Measurements from ENCODE around the gene TDRD7. TPM values are rescaled to one million over a fixed set of nuclear protein-coding genes. Genes with fewer than 3 reads are reported as not detected.

Gene TDRD7
- polyA plus RNA-seq, 1 donor (not counting 4 experiments of a cell fraction or from before 2014, with no cell fraction given) = 10.5 TPM

- H3K4me2 ChIP-seq (ENCODE audit: control insufficient read depth, extremely low read depth, insufficient read depth, low read depth, low read length) = no peak overlapping the region
- TF ChIP-seq, protein P1, sequence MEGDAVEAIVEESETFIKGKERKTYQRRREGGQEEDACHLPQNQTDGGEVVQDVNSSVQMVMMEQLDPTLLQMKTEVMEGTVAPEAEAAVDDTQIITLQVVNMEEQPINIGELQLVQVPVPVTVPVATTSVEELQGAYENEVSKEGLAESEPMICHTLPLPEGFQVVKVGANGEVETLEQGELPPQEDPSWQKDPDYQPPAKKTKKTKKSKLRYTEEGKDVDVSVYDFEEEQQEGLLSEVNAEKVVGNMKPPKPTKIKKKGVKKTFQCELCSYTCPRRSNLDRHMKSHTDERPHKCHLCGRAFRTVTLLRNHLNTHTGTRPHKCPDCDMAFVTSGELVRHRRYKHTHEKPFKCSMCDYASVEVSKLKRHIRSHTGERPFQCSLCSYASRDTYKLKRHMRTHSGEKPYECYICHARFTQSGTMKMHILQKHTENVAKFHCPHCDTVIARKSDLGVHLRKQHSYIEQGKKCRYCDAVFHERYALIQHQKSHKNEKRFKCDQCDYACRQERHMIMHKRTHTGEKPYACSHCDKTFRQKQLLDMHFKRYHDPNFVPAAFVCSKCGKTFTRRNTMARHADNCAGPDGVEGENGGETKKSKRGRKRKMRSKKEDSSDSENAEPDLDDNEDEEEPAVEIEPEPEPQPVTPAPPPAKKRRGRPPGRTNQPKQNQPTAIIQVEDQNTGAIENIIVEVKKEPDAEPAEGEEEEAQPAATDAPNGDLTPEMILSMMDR (optimal IDR thresholded peaks at IDR 0.05 in 1 of 3, IDR thresholded peaks at IDR 0.05 in 1 of 3, conservative IDR thresholded peaks at IDR 0.05 in 1 of 3; ENCODE audit: extremely low read depth in 1 of 3, insufficient read depth in 2 of 3, low read length in 3 of 3) = no peak
- no peak for TF ChIP-seq EZH2 (IDR thresholded peaks at IDR 0.05; ENCODE audit: low read length)
- H3K27me3 ChIP-seq (ENCODE audit: control insufficient read depth, extremely low read depth, insufficient read depth, low read length) = no peaks in the 10 kb centered on the region
- no peaks in the 10 kb centered on the region for H3K79me2 ChIP-seq (ENCODE audit: control insufficient read depth, insufficient read depth, low read length)
- H3K4me3 ChIP-seq (ENCODE audit: control insufficient read depth in 2 of 3, extremely low read depth in 1 of 3, insufficient read depth in 2 of 3, low read depth in 1 of 3, low read length in 3 of 3) = no peak overlapping the region
- H3K9me3 ChIP-seq (ENCODE audit: control insufficient read depth, low read depth, low read length) = no peaks in the 10 kb centered on the region
- no peaks in the 10 kb centered on the region for H3K36me3 ChIP-seq (ENCODE audit: control insufficient read depth in 2 of 2, extremely low read depth in 1 of 2, insufficient read depth in 2 of 2, low read length in 2 of 2)
- no peak for FAIRE-seq
- peaks cover 3% of the 10 kb centered on the region for H3K4me1 ChIP-seq (ENCODE audit: control insufficient read depth, extremely low read depth, insufficient read depth, low read length)
- no peak overlapping the region for H3K27ac ChIP-seq (ENCODE audit: control insufficient read depth, insufficient read depth, low read length)
- dilution Hi-C loops (cut with MboI; ENCODE audit: extremely low pct_ligation_motif_present, low sequenced_read_pairs) = no loop called here
- no peaks in the 10 kb centered on the region for H3K9me1 ChIP-seq (ENCODE audit: control insufficient read depth, extremely low read depth, insufficient read depth, low read length)
- no peak for DNase-seq (ENCODE audit: low read depth, low spot score)
- H4K20me1 ChIP-seq (ENCODE audit: control insufficient read depth, extremely low read depth, insufficient read depth, low read length) = no peaks in the 10 kb centered on the region
- no peak overlapping the region for H2AFZ ChIP-seq (ENCODE audit: control insufficient read depth, low read length)
- no peak overlapping the region for H3K9ac ChIP-seq (ENCODE audit: control insufficient read depth, extremely low read depth, insufficient read depth, low read length)
These were observed 48.1 kb upstream of the TDRD7 start for GRCh38 chr9:97363661-97364299.

DNA sequence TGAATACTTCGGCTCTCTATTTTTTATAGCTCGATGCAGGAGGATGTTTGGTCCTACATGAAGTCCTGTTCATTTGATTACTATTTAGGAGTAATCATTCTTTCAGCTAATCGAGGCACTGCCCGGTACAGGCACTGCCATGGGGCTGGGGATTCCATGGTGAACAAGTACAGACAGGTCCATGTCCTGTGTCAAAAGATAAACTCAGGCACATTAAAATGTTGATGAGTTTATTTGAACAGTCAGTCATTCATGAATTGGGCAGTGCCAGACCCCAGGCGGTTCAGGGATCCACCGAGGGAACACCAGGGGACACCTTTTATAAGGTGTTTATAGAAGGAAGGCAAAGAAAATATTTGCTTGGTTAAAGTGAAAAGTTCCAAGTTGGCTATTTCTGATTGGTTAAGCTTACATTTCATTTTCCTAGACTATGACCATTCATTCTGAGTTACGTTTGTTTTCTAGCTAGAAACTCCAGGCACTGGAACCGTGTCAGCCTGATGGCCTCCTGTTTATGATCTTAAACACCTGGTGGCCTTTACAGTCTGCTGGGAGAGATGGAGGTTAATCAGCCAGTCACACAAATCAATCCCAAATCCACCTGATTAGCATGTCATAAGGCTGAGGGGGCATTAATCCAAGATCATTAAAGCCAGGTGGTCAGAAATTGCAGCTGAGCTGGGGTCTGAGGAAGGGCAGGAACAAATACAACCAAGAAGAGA is 47.0 kb upstream of the TDRD7 start:
- Histone ChIP-seq H3K9ac (ENCODE audit: control insufficient read depth, extremely low read depth, insufficient read depth, low read length) (no peak overlapping the region), H3K36me3 (ENCODE audit: control insufficient read depth in 2 of 2, extremely low read depth in 1 of 2, insufficient read depth in 2 of 2, low read length in 2 of 2) (no peaks in the 10 kb centered on the region), H3K79me2 (ENCODE audit: control insufficient read depth, insufficient read depth, low read length) (no peaks in the 10 kb centered on the region), H3K4me2 (ENCODE audit: control insufficient read depth, extremely low read depth, insufficient read depth, low read depth, low read length) (no peak overlapping the region), H3K4me1 (ENCODE audit: control insufficient read depth, extremely low read depth, insufficient read depth, low read length) (peaks cover 3% of the 10 kb centered on the region), H3K9me1 (ENCODE audit: control insufficient read depth, extremely low read depth, insufficient read depth, low read length) (no peaks in the 10 kb centered on the region), H3K27me3 (ENCODE audit: control insufficient read depth, extremely low read depth, insufficient read depth, low read length) (no peaks in the 10 kb centered on the region), H2AFZ (ENCODE audit: control insufficient read depth, low read length) (no peak overlapping the region), H3K9me3 (ENCODE audit: control insufficient read depth, low read depth, low read length) (no peaks in the 10 kb centered on the region), H3K4me3 (ENCODE audit: control insufficient read depth in 2 of 3, extremely low read depth in 1 of 3, insufficient read depth in 2 of 3, low read depth in 1 of 3, low read length in 3 of 3) (no peak overlapping the region), H4K20me1 (ENCODE audit: control insufficient read depth, extremely low read depth, insufficient read depth, low read length) (no peaks in the 10 kb centered on the region), H3K27ac (ENCODE audit: control insufficient read depth, insufficient read depth, low read length) (no peak overlapping the region)
- TF ChIP-seq EZH2 (IDR thresholded peaks at IDR 0.05; ENCODE audit: low read length) = no peak
- TF ChIP-seq, protein P1 (optimal IDR thresholded peaks at IDR 0.05 in 1 of 3, IDR thresholded peaks at IDR 0.05 in 1 of 3, conservative IDR thresholded peaks at IDR 0.05 in 1 of 3; ENCODE audit: extremely low read depth in 1 of 3, insufficient read depth in 2 of 3, low read length in 3 of 3) = no peak
- dilution Hi-C loops (cut with MboI; ENCODE audit: extremely low pct_ligation_motif_present, low sequenced_read_pairs) = no loop called here
- DNase-seq (ENCODE audit: low read depth, low spot score) = no peak
- no peak for FAIRE-seq

Data from keratinocyte (primary cell).